Measurements from ENCODE around the gene LRRK2.
"Not testable (repeated sequence)": the region's sequence is repeated elsewhere in the genome, so short reads cannot be mapped to it uniquely, and the experiment has no call there.

The LRRK2 gene

GRCh38 chr12:40215982-40216381, 8.8 kb upstream of the LRRK2 start:
- no peak for DNase-seq (ENCODE audit: low read depth)

- no peak for DNase-seq (ENCODE audit: low read depth)
Measured at GRCh38 chr12:40216516-40217288, 8.1 kb upstream of the LRRK2 start.

GRCh38 chr12:40219760-40220159, 5.0 kb upstream of the LRRK2 start:
- no peak for DNase-seq (ENCODE audit: low read depth)

GRCh38 chr12:40222247-40222646, 2.5 kb upstream of the LRRK2 start:
- DNase-seq (ENCODE audit: low read depth): no peak

GRCh38 chr12:40223646-40224045, 1.2 kb upstream of the LRRK2 start:
- DNase-seq (ENCODE audit: low read depth): no peak

GRCh38 chr12:40225337-40225983, 663 bp downstream of the LRRK2 start:
- DNase-seq (ENCODE audit: low read depth): no peak

- no peak for DNase-seq (ENCODE audit: low read depth)
Measured at GRCh38 chr12:40225984-40226602, 1.3 kb downstream of the LRRK2 start.

GRCh38 chr12:40226705-40227104, 1.9 kb downstream of the LRRK2 start:
- DNase-seq (ENCODE audit: low read depth): no peak

- no peak for DNase-seq (ENCODE audit: low read depth)
Measured at GRCh38 chr12:40227447-40227846, 2.6 kb downstream of the LRRK2 start.

- DNase-seq (ENCODE audit: low read depth): no peak
Measured at GRCh38 chr12:40228727-40229126, 3.9 kb downstream of the LRRK2 start.

- no peak for DNase-seq (ENCODE audit: low read depth)
Measured at GRCh38 chr12:40229690-40230651, 5.2 kb downstream of the LRRK2 start.

GRCh38 chr12:40232602-40233001, 7.8 kb downstream of the LRRK2 start:
- no peak for DNase-seq (ENCODE audit: low read depth)

- no peak for DNase-seq (ENCODE audit: low read depth)
Measured at GRCh38 chr12:40233741-40234367, 9.1 kb downstream of the LRRK2 start.

- DNase-seq (ENCODE audit: low read depth): no peak
Measured at GRCh38 chr12:40236357-40236850, 11.6 kb downstream of the LRRK2 start.

- DNase-seq (ENCODE audit: low read depth): no peak
Measured at GRCh38 chr12:40238266-40238902, 13.6 kb downstream of the LRRK2 start.

GRCh38 chr12:40238979-40239378, 14.2 kb downstream of the LRRK2 start:
- no peak for DNase-seq (ENCODE audit: low read depth)

GRCh38 chr12:40240779-40241178, 16.0 kb downstream of the LRRK2 start:
- DNase-seq (ENCODE audit: low read depth): no peak

GRCh38 chr12:40241741-40242140, 16.9 kb downstream of the LRRK2 start:
- DNase-seq (ENCODE audit: low read depth): no peak

GRCh38 chr12:40244526-40245156, 19.8 kb downstream of the LRRK2 start:
- not testable (repeated sequence) for DNase-seq (ENCODE audit: low read depth)

GRCh38 chr12:40248034-40248433, 23.2 kb downstream of the LRRK2 start:
- DNase-seq (ENCODE audit: low read depth): no peak
